ENCODE data around the gene SERPINA5.
A peak's percentile ranks its signal among the peaks of the same experiment; 100 is the strongest.
"Not testable (repeated sequence)": the region's sequence is repeated elsewhere in the genome, so short reads cannot be mapped to it uniquely, and the experiment has no call there.

Gene SERPINA5

DNA sequence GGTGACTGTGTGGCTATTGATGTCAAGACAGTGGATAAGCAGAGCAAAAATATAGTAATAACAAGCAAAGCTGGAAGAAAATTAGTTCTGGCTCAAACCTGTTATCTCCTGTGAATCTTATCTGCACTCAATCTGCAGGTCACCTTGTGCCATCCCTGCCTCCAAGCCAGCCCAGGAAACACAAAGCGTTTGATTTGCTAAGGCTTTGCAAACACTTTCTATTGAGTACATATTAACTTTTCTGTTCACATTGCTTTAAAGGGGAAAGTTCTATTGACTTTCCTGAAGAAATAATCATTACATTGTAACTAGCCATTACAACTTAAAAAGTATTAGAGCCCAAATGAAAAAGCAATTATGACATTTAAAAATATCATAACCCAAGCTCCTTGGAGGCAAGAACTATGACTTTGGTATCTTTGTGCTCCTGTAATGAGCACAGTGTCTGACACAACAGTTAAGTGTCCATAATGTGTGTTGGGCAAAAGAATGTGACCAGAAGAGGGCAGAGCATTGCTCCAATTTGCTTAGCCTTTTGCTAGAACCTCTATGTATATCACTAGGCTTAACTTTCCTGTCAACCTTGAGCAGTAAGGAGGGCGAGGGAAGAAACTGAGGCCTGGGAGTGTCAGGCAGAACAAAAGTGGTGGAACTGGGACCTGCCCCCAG is 55.7 kb downstream of the SERPINA5 start:
- TF ChIP-seq, protein P1, sequence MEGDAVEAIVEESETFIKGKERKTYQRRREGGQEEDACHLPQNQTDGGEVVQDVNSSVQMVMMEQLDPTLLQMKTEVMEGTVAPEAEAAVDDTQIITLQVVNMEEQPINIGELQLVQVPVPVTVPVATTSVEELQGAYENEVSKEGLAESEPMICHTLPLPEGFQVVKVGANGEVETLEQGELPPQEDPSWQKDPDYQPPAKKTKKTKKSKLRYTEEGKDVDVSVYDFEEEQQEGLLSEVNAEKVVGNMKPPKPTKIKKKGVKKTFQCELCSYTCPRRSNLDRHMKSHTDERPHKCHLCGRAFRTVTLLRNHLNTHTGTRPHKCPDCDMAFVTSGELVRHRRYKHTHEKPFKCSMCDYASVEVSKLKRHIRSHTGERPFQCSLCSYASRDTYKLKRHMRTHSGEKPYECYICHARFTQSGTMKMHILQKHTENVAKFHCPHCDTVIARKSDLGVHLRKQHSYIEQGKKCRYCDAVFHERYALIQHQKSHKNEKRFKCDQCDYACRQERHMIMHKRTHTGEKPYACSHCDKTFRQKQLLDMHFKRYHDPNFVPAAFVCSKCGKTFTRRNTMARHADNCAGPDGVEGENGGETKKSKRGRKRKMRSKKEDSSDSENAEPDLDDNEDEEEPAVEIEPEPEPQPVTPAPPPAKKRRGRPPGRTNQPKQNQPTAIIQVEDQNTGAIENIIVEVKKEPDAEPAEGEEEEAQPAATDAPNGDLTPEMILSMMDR (IDR thresholded peaks at IDR 0.05; ENCODE audit: extremely low read depth, insufficient read depth, missing control alignments): peak; percentile 16
- in situ Hi-C loops (cut with MboI; ENCODE audit: low pct_unique_long_range_greater_than_20kb, low sequenced_read_pairs, unreplicated experiment): no loop called here
- DNase-seq (ENCODE audit: low spot score): no peak

GRCh38 chr14:94637814-94638213 is 56.6 kb downstream of the SERPINA5 start:
- in situ Hi-C loops (cut with MboI; ENCODE audit: low pct_unique_long_range_greater_than_20kb, low sequenced_read_pairs, unreplicated experiment); DNase-seq (ENCODE audit: low spot score): not testable (repeated sequence)

GRCh38 chr14:94638339-94638738 is 57.1 kb downstream of the SERPINA5 start:
- DNase-seq (ENCODE audit: low spot score): no peak
- TF ChIP-seq, protein P1 (IDR thresholded peaks at IDR 0.05; ENCODE audit: extremely low read depth, insufficient read depth, missing control alignments): no peak
- in situ Hi-C loops (cut with MboI; ENCODE audit: low pct_unique_long_range_greater_than_20kb, low sequenced_read_pairs, unreplicated experiment): no loop called here

- in situ Hi-C loops (cut with MboI; ENCODE audit: low pct_unique_long_range_greater_than_20kb, low sequenced_read_pairs, unreplicated experiment): no loop called here
- TF ChIP-seq, protein P1 (IDR thresholded peaks at IDR 0.05; ENCODE audit: extremely low read depth, insufficient read depth, missing control alignments): no peak
- no peak for DNase-seq (ENCODE audit: low spot score)
Observed at GRCh38 chr14:94638961-94639817, 58.0 kb downstream of the SERPINA5 start.

- TF ChIP-seq, protein P1 (IDR thresholded peaks at IDR 0.05; ENCODE audit: extremely low read depth, insufficient read depth, missing control alignments): no peak
- no peak for DNase-seq (ENCODE audit: low spot score)
- in situ Hi-C loops (cut with MboI; ENCODE audit: low pct_unique_long_range_greater_than_20kb, low sequenced_read_pairs, unreplicated experiment): no loop called here
Observed at GRCh38 chr14:94640721-94641631, 59.8 kb downstream of the SERPINA5 start.

GRCh38 chr14:94641632-94641955 is 60.4 kb downstream of the SERPINA5 start:
- in situ Hi-C loops (cut with MboI; ENCODE audit: low pct_unique_long_range_greater_than_20kb, low sequenced_read_pairs, unreplicated experiment): no loop called here
- DNase-seq (ENCODE audit: low spot score): no peak
- TF ChIP-seq, protein P1 (IDR thresholded peaks at IDR 0.05; ENCODE audit: extremely low read depth, insufficient read depth, missing control alignments): no peak

All from GM13977 (cell line).